HG02763 (cell line): ENCODE results near the gene SLC25A11.
"Not testable (repeated sequence)": the region's sequence is repeated elsewhere in the genome, so short reads cannot be mapped to it uniquely, and the experiment has no call there.

Experiments
- ATAC-seq: cut with Tn5 transposase; IDR thresholded peaks from one replicate; pipeline ENCODE4 v1.9.1; 2021; ENCODE audit warnings: mild to moderate bottlenecking, moderate library complexity; ENCODE audit not compliant: unreplicated experiment

Gene SLC25A11

DNA sequence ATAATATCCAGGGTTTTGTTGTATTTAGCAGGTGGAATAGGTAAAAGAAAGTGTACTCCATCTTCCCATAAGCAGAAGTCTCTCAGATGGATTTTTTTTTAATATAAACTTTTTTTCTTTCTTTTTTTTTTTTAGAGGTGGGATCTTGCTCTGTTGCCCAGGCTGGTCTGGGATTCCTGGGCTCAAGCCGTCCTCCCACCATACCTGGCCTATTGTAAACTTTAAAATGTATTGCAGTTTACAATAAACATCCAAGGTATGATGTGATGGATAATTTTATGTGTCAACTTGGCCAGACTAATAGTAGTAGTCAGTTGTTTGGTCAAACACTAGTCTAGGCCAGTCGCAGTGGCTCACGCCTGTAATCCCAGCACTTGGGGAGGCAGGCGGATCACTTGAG lies 18.5 kb downstream of the SLC25A11 start:
- no peak for ATAC-seq

DNA sequence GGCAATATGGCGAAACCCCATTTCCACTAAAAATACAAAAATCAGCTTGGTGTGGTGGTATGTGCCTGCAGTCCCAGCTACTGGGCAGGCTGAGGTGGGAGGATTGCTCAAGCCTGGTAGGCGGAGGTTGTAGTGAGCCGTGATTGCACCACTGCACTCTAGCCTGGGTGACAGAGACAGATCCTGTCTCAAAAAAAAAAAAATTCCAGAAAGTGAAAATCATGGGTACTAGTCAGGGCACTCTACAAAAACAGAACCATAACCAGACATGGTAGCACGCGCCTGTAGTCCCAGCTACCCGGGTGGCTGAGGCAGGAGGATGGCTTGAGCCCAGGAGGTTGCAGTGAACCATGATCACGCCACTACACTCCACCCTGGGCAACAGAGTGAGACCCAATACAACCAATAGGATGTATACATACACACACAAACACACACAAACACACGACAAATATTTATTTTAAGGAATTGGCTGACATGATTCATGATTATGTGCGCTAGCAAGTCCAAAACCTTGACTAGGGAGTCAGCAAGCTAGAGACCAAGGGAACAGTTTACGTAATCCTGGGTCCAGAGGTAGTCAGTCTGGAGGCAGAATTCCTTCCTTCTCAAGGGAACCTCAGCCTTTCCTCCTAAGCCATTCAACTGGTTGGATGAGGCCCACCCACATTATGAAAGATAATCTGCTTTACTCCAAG lies 19.3 kb downstream of the SLC25A11 start:
- no peak for ATAC-seq

DNA sequence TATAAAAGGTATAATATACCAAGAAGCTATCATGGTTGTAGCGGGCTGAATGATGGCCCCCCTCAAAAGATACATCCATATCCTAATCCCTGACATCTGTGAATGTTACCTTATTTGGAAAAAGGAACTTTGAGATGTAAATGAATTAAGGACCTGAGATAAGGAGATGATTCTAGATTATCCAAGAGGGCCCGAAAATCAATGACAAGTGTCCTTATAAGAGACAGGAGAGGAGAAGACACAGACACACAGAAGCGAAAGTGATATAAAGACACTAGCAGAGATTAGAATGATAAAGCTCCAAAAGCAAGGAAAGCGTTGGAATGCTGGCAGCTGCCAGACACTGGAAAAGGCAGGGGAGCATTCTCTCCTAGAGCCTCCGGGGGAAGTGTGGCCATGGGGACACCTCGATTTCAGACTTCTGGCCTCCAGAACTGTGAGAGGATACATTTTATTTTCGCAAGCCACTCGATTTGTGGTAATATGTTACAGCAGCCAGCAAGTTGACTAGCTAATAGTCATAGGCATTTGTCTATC lies 20.3 kb downstream of the SLC25A11 start:
- no peak for ATAC-seq

DNA sequence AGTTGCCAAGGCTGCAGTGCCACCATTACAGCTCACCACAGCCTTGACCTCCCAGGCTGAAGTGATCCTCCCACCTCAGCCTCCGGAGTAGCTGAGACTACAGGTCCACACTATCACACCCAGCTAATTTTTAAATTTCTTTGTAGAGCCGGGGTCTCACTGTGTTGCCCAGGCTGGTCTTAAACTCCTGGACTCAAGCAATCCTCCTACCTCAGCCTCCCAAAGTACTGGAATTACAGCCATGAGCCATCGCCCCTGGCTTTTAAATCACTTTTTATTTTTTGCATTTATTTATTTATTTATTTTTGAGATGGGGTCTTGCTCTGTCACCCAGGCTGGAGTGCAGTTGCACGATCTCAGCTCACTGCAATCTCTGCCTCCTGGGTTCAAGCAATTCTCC lies 25.3 kb downstream of the SLC25A11 start:
- not testable (repeated sequence) for ATAC-seq

DNA sequence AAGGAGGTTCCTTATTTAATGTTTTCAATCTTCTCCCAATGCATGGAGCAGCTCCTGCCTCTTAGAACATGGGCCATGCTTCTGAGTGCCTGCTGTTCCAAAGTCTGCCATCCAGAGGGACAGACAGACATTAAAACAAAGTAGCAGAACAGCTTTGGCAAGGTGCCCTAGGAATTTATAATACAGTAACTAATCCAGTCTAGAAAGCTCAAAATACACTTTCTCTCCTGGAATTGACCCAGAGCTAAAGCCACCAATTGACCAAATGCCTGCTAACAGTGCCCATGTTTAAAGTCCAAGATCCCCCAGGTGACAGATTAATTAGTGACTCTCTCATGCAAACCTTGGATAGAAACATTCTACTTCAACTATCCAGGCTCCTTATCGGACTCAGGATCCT lies 25.9 kb downstream of the SLC25A11 start:
- ATAC-seq, result no peak

DNA sequence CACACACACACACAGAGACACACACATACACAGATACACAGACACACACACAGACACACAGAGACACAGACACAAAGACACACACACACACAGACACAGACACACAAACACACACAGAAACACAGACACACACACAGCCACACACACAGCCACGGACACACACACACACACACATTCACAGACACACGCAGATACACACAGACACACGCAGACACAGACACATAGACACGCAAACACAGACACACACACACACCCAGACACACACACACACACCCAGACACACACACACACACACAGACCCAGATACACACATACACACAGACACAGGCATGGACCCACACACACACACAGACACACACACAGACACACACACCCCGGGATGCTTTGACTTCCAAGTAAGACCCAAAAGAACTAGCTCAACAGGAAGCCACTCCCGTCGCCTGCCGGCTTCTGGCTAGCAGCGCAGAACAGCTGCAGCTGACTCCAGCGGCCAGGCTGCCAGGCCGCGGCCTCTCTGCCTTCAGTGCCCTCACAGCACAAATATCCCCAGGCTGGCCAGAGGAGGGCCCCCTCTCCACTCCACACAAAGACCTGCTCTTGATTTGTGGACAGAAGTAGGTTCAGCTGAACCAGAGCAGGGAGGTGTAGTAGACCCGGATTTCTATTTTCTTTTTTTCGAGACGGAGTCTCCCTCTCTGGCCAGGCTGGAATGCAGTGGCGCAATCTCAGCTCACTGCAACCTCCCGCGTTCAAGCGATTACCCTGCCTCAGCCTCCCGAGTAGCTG lies 30.9 kb downstream of the SLC25A11 start:
- ATAC-seq, result no peak

DNA sequence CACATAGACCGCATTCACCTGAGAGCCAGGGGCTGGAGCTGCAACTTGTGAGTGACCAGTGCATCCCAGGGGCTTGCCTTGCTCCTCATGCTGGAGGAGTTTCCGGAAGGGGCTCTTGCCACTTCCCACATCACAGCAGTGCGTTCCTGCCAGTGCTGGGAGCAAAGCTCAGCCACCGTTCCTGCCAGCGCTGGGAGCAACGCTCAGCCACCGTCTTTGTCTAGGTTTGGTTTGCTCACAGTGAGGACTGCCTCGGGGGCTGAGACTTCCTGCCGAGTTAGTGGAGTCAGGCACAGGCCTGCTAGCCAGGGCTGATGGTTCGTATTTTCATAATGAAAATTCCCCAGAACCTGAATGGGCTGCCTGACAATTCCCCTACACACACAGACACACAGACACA lies 31.5 kb downstream of the SLC25A11 start:
- no peak for ATAC-seq

DNA sequence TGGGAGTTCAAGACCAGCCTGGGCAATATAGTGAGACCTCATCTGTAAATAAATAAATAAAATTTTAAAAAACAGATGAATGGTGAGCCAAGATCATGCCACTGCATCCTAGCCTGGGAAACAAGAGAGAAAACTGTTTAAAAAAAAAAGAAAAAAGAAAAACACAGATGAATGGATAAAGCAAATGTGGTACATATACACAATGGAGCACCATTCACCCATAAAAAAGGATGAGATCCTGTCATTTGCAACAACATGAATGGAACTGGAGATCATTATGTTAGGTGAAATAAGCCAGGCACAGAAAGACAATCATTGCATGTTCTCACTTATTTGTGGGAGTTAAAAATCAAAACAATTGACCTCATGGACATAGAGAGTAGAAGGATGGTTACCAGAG lies 33.2 kb downstream of the SLC25A11 start:
- not testable (repeated sequence) for ATAC-seq

DNA sequence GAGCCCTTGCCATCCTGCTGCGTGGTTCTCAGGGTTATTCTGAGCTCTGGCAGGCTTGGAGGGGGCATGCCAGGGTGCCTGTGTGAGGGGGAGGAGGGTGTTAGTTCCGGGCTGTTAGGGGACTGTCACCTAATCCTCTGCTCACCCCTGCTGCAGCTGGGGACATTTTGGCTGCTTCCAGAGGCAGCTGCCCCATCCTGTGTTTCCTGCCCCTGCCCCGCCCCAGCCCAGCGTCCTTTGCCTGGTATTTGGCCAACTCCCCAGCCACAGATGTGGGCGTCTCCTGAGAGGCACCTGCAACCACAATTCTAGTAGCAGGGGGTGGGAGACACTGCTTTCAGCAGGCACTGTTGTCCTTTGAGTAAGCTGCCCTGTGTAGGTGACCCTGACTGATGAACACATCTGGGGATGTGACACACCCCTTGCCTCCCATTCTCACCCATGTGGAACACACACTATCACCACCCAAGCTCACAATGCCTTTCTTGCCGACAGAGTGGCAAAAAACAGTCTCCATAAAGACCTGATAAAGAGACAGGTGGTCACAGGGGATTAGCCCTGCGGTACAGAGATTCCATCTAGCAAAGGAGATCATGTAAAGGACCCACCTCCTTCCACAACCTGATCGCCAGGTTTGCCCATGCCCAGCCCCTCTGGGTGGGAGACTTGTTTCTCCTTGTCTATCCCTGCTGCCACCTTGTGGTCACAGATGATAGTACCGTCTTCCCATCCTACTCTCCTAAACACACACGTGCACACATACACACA lies 36.6 kb downstream of the SLC25A11 start, which contains the start of gene CHRNE:
TSS of gene CHRNE (minus strand) at position 48 of the 768 bp plus-strand sequence. CDS start at position 13, 35 bp downstream.
- ATAC-seq, result no peak

DNA sequence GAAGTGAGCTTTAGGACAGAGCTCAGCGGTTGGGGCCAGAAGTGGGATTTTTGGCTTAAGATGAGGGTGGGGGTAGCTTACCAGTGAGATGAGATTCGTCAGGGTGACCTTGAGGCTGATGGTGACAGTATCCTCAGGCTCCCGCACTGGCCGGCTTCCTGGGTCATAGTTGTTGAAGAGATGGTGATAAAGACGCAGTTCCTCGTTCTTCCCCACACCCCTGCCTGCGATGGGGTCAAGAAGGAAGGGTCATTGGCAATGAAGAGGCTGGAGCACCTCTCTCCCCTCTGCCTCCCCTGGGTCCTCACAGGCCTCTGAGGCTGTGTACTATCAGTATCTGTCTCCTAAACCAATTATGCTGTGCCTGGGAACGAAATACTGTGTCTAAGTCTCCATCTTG lies 37.3 kb downstream of the SLC25A11 start:
- no peak for ATAC-seq

DNA sequence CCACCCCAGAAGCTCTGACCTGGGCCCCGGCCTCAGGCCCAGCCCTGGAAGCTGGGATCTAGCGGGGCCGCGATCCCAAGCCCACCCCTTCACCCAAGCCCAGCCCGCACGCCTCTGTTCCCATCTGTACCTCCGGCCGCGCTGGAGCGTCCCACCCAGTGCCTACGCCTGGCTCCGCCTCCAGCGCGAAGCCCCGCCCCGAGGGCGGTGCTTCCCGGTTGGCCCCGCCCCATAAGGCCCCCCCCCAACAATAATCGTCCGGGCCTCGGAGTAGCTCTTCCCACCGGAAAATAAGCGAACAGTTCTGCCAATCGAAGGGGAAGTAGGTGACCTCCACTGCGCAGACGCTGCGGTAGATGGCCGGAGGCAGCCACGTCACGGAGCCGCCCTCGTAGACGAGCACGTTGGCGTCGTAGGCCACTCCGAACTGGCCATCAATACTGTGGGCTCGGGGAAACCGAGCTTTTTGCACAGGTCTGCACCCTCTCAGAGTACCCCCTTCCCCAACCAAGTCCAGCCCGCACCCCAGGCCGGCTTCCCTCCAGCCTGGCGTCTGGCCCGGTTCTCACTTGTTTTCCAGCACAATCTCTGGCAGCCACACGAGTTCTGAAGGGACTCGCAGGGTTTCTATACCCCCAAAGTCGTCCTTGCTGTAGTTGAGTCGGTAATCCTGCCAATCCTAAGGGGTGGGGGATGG lies 38.0 kb downstream of the SLC25A11 start:
- no peak for ATAC-seq

DNA sequence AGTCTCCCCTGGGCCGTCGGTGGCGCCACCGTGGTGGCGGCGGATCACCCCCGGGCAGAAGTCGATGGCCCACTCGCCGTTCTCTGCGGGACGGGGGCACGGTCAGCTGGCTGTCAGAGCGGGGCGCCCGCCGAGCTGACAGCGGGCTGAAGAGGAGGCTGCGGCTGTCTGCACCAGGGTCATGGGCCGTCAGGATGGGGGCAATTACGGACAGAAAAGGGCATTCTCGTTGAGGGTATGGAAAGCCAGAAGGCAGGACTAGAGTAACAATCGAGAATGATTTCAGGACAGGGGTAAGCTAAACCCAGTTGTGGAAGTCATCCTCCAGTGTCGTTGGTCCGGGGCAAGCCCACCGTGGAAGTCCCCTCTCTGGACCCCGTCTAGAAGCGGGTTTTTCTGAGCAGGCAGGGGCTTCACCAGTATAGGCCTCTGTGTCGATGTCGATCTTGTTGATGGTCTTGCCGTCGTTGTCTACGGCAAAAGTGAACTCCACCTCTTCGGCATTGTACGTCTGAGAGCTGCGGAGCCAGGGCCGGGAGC lies 38.7 kb downstream of the SLC25A11 start:
- no peak for ATAC-seq

DNA sequence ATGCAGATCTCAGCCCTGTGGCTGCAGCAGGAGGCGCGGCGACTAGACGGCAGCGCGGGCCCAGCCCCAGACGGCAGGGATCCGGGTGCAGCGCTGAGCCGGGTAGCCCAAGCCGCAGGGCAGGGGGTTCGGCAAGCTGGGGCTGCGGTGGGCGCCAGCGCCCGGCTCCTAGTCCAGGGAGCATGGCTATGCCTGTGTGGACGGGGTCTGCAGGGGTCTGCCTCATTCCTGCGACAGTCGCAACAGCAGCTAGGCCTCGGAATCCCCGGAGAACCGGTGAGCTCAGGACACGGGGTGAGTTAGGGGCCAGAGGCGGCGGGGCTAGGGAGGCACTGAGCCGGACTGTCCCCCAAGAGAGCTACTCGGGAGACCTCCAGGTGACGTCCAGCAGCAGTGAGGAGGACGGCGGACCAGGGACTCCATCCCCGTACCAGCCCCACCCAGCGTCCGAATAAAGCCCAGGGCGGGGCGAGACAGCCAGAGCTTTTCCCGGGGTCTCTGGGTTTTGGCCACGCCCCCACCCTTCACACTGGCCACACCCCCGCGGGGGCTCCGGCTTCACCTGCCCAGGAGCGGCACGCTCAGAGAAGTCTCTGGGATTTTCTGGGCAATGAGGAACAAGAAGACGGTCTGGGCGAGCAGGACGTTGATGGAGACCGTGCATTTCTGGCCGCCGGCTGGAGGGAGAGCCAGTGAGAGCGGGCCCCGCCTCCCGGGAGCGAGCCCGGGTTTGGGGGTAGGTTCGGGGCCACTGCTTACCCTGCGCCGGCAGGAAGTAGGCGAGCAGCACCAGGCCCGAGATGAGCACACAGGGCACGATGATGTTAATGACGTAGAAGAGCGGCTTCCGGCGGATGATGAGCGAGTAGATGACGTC lies 39.4 kb downstream of the SLC25A11 start:
- no peak for ATAC-seq

DNA sequence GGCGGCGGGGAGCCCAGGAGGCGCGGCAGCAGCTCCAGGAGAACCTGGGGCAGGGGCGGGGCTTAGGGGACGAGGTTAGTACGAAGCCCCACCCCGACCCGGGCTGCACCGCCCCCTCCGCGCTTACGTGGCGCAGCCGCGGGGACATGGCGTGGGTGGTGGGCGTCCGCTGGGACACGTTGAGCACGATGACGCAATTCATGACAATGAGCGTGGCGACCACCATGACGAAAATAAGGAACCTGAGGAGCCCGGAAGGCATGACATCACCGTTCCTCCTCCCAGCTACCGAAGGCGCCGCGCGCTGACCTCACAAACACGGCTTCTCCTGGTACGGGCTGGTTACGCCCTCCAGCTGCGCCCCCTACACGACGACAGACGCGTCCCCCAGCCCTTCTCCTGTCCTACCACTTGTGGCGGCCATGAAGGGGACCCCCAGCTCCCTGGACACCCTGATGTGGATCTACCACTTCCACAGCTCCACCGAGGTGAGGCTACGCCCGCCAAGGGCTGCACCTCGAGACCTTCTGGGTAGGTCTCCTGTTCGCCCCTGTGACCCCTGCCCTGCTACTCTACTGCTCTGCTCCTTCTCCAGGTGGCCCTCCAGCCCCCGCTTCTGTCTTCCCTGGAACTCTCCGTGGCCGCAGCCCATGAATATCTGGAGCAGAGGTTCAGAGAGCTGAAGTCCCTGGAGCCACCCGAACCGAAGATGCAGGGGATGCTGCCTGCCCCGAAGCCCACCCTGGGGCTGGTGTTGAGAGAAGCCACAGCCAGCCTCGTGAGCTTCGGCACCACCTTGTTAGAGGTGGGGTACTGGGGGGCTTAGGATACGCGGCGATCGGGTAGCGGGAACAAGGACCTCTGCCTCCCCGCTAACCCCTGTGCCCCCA lies 40.3 kb downstream of the SLC25A11 start, which contains the start of gene C17orf107:
TSS of gene C17orf107 (plus strand) at position 196 of the 890 bp plus-strand sequence. CDS start at position 423, 227 bp downstream.
- ATAC-seq, result no peak

DNA sequence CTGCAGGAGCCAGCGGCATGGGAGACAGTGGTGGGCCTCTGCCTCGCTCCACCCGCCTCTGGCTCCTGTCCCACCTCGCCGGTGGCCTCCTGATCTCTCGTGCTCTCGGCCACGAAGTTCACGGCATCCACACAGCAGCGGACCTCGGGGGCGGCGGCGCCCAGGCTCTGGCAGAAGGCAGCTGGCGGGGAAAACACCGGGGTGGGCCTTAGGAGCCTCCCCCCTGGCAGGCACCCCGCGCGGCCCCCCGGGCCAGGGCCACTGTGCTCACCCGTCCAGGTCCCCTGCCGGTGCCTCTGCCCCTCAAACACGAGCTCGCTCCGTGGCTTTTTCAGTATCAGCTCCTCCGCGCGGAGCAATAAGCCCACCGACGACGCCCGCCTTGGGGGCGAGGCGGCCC lies 40.9 kb downstream of the SLC25A11 start:
- ATAC-seq, result no peak

DNA sequence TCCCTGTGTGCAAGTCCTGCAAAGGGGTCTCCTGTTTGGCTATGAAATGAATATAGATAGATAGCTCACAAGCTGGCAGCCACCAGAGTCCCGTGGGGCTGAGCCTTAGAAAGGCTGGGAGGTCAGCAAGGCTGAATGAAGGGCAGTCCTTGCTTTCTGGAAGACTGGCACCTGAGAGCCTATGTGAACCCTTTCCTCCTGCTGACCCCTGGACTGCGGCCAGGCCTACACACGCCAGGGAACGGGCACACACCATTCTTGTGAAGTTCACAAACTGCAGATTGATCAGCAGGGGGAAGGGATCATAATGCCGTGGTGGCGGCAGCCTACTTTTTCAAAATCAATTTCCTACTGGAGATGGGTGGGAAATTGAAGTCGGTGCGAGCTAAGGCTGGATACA lies 41.5 kb downstream of the SLC25A11 start:
- ATAC-seq, result no peak

DNA sequence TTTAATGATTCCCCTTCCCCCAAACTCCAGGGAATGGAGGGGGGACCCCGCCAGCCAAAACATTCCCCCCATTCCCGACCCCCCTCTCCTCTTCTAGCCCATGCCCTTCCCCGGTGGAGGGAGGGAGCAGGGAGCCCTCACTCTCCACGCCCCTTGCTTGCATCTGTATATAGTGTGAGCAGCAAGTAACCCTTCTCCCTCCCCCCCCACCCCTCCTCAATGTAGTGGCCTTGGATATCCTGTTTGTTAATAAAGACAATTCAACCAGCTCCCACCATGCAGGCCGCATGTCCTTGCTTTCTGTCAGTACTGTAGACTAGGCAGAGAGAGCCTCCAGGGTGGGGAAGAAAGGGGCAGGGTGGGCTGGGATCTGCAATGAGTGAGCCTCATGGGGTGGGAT lies 42.1 kb downstream of the SLC25A11 start:
- no peak for ATAC-seq

DNA sequence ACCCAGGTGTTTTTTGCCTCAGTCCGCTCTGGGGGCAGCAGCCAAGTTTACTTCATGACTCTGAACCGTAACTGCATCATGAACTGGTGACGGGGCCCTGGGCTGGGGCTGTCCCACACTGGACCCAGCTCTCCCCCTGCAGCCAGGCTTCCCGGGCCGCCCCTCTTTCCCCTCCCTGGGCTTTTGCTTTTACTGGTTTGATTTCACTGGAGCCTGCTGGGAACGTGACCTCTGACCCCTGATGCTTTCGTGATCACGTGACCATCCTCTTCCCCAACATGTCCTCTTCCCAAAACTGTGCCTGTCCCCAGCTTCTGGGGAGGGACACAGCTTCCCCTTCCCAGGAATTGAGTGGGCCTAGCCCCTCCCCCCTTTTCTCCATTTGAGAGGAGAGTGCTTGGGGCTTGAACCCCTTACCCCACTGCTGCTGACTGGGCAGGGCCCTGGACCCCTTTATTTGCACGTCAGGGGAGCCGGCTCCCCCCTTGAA lies 42.6 kb downstream of the SLC25A11 start:
- ATAC-seq, result no peak
